Stomach (tissue), 4 donors: ENCODE data around the gene VAV2.

Source experiments
- CTCF ChIP-seq, 7 experiments: fragments of 450-650 bp in 4 of 7; fragments of 200-600 bp in 3 of 7; sonication (generic) in 3 of 7; IDR thresholded peaks; one replicate each; pipeline ENCODE4 v1.5.1; 2016 to 2019; ENCODE audit warnings: antibody characterized with exemption in 7 of 7, control low read depth in 2 of 7, mild to moderate bottlenecking in 1 of 7
- EP300 ChIP-seq: sonication (generic); formaldehyde crosslinking; IDR thresholded peaks from one replicate; pipeline ENCODE4 v1.6.1; 2017; ENCODE audit warnings: antibody characterized with exemption
- POLR2A ChIP-seq, 4 donors: fragments of 450-650 bp; IDR thresholded peaks; one replicate each; pipeline ENCODE4 v1.6.1; 2016; ENCODE audit warnings: antibody characterized with exemption in 4 of 4, control low read depth in 2 of 4, mild to moderate bottlenecking in 1 of 4, moderate library complexity in 1 of 4

GRCh38 chr9:133938086-133938485 lies 54.0 kb downstream of the VAV2 start:
- no peak for TF ChIP-seq POLR2A (IDR thresholded peaks at IDR 0.05)
- TF ChIP-seq EP300 = no peak
- no peak for TF ChIP-seq CTCF (IDR thresholded peaks at IDR 0.05)
